Measurements from ENCODE around the gene RAB10.

GRCh38 chr2:26054598-26055348 lies 20.9 kb downstream of the RAB10 start:
- TF ChIP-seq CTCF (IDR thresholded peaks at IDR 0.05), result no peak
- TF ChIP-seq POLR2AphosphoS5 (IDR thresholded peaks at IDR 0.05; ENCODE audit: insufficient read depth in 1 of 2, low read depth in 1 of 2), result no peak
- no peak for TF ChIP-seq POLR2A (IDR thresholded peaks at IDR 0.05)
